Ectodermal cell (in vitro differentiated cells): Measurements from ENCODE around the gene PPM1N.

Source experiments
- H3K27ac ChIP-seq: 2 replicates; pipeline ENCODE4 v1.7.0; 2013; ENCODE audit warnings: mild to moderate bottlenecking, low read depth, low read length; ENCODE audit not compliant: insufficient read depth, poor library complexity, severe bottlenecking
- H3K27me3 ChIP-seq: 2 replicates; pipeline ENCODE4 v1.7.0; 2013; ENCODE audit warnings: mild to moderate bottlenecking, low read length; ENCODE audit not compliant: insufficient read depth, control insufficient read depth, poor library complexity, severe bottlenecking
- H3K36me3 ChIP-seq: one replicate; pipeline ENCODE4 v1.7.0; 2013; ENCODE audit warnings: low read length; ENCODE audit not compliant: control insufficient read depth, insufficient read depth
- H3K4me1 ChIP-seq: one replicate; pipeline ENCODE4 v1.7.0; 2013; ENCODE audit warnings: low read length; ENCODE audit not compliant: control insufficient read depth, insufficient read depth
- H3K4me3 ChIP-seq: 2 replicates; pipeline ENCODE4 v1.7.0; 2013; ENCODE audit warnings: low read depth, low read length, control low read depth; ENCODE audit not compliant: insufficient read depth
- H3K9me3 ChIP-seq: 2 replicates; pipeline ENCODE4 v1.7.0; 2013; ENCODE audit warnings: mild to moderate bottlenecking, low read length, moderate library complexity; ENCODE audit not compliant: control insufficient read depth
- WGBS, 2 experiments: methylation state at CpG; one replicate each; pipeline ENCODE4 v1.1.7; 2013; ENCODE audit warnings: missing lambda C conversion rate in 2 of 2; 5-methylcytosine and 5-hydroxymethylcytosine counted together

PPM1N gene

GRCh38 chr19:45528149-45528743 is 30.0 kb downstream of the PPM1N start:
- Histone ChIP-seq H3K4me1 (no peaks in the 10 kb centered on the region), H3K36me3 (peaks cover 6% of the 10 kb centered on the region), H3K4me3 (no peak overlapping the region), H3K27ac (no peak overlapping the region), H3K27me3 (no peaks in the 10 kb centered on the region), H3K9me3 (no peaks in the 10 kb centered on the region)
- 74 to 81% methylated on average over 17 of the region's 17 CpGs for WGBS, 2 experiments

GRCh38 chr19:45528744-45529419 is 30.6 kb downstream of the PPM1N start:
- H3K4me3 ChIP-seq: no peak overlapping the region
- H3K9me3 ChIP-seq: no peaks in the 10 kb centered on the region
- no peak overlapping the region for H3K27ac ChIP-seq
- 87 to 91% methylated on average over 49 of the region's 49 CpGs for WGBS, 2 experiments
- no peaks in the 10 kb centered on the region for H3K4me1 ChIP-seq
- peaks cover 6% of the 10 kb centered on the region for H3K36me3 ChIP-seq
- H3K27me3 ChIP-seq: no peaks in the 10 kb centered on the region

- no peaks in the 10 kb centered on the region for H3K9me3 ChIP-seq
- no peak overlapping the region for H3K27ac ChIP-seq
- H3K27me3 ChIP-seq: no peaks in the 10 kb centered on the region
- H3K4me1 ChIP-seq: no peaks in the 10 kb centered on the region
- no peak overlapping the region for H3K4me3 ChIP-seq
- H3K36me3 ChIP-seq: peaks cover 5% of the 10 kb centered on the region
- WGBS, 2 experiments: 87 to 88% methylated on average over 14 of the region's 14 CpGs
Measured at GRCh38 chr19:45529420-45529785, 31.2 kb downstream of the PPM1N start.

- H3K36me3 ChIP-seq: no peaks in the 10 kb centered on the region
- no peak overlapping the region for H3K4me3 ChIP-seq
- 91 to 100% methylated on average over 1 of the region's 1 CpG for WGBS, 2 experiments
- H3K27me3 ChIP-seq: no peaks in the 10 kb centered on the region
- no peaks in the 10 kb centered on the region for H3K4me1 ChIP-seq
- no peaks in the 10 kb centered on the region for H3K9me3 ChIP-seq
- no peak overlapping the region for H3K27ac ChIP-seq
Measured at GRCh38 chr19:45531349-45531748, 33.1 kb downstream of the PPM1N start.

GRCh38 chr19:45539459-45539858 is 41.2 kb downstream of the PPM1N start:
- H3K4me1 ChIP-seq: no peaks in the 10 kb centered on the region
- WGBS, 2 experiments: 90 to 94% methylated on average over 8 to 9 of the region's 9 CpGs
- H3K9me3 ChIP-seq: no peaks in the 10 kb centered on the region
- H3K4me3 ChIP-seq: no peak overlapping the region
- H3K27ac ChIP-seq: no peak overlapping the region
- H3K36me3 ChIP-seq: no peaks in the 10 kb centered on the region
- H3K27me3 ChIP-seq: no peaks in the 10 kb centered on the region

GRCh38 chr19:45542234-45542668 is 44.0 kb downstream of the PPM1N start:
- Histone ChIP-seq H3K4me3 (no peak overlapping the region), H3K27ac (no peak overlapping the region), H3K9me3 (no peaks in the 10 kb centered on the region), H3K4me1 (no peaks in the 10 kb centered on the region), H3K36me3 (no peaks in the 10 kb centered on the region), H3K27me3 (no peaks in the 10 kb centered on the region)
- 91 to 94% methylated on average over 7 of the region's 7 CpGs for WGBS, 2 experiments

GRCh38 chr19:45547211-45547770 is 49.0 kb downstream of the PPM1N start:
- peaks cover 12% of the 10 kb centered on the region for H3K4me1 ChIP-seq
- WGBS, 2 experiments: 90 to 92% methylated on average over 10 of the region's 10 CpGs
- H3K27me3 ChIP-seq: no peaks in the 10 kb centered on the region
- no peak overlapping the region for H3K27ac ChIP-seq
- no peak overlapping the region for H3K4me3 ChIP-seq
- no peaks in the 10 kb centered on the region for H3K9me3 ChIP-seq
- H3K36me3 ChIP-seq: no peaks in the 10 kb centered on the region

GRCh38 chr19:45547965-45548609 is 49.8 kb downstream of the PPM1N start:
- Histone ChIP-seq H3K27ac (no peak overlapping the region), H3K27me3 (no peaks in the 10 kb centered on the region), H3K4me3 (no peak overlapping the region), H3K4me1 (peaks cover 12% of the 10 kb centered on the region), H3K9me3 (no peaks in the 10 kb centered on the region), H3K36me3 (no peaks in the 10 kb centered on the region)
- WGBS, 2 experiments: 74 to 77% methylated on average over 9 of the region's 9 CpGs
